GM12878 (cell line): Measurements from ENCODE around the gene FBLN1. TPM values are rescaled to one million over a fixed set of nuclear protein-coding genes. Genes with fewer than 3 reads are reported as not detected.

Source experiments
- ATAC-seq: fragments of 200-7000 bp; cut with Tn5 transposase; 3 replicates; pipeline ENCODE4 v1.9.1; 2020; ENCODE audit warnings: mild to moderate bottlenecking, moderate library complexity
- BruUV-seq: library from RNA; stranded (reverse); fragments of 400-500 nt; replicated peaks from 2 replicates; lab custom pipeline; 2021; lab: Mats Ljungman, UMichigan
- CTCF ChIA-PET: fragments of 300-600 bp; sonication (Branson Sonifier 250); formaldehyde crosslinking; extraction: SDS; loops from one replicate; lab custom pipeline; 2021; ENCODE audit warnings: inconsistent platforms; lab: Yijun Ruan, JAX
- POLR2A ChIA-PET: fragments of 350-600 bp; formaldehyde crosslinking; extraction: SDS; loops from one replicate; lab custom pipeline; 2021; ENCODE audit warnings: inconsistent platforms; lab: Charles Lee
- RAD21 ChIA-PET: fragments of 300-600 bp; sonication (Branson Sonifier 250); formaldehyde crosslinking; loops from one replicate; lab custom pipeline; 2023; ENCODE audit warnings: antibody characterized with exemption; ENCODE audit not compliant: unreplicated experiment; lab: Charles Lee
- SMC1A ChIA-PET: fragments of 300-600 bp; sonication (Branson Sonifier 250); formaldehyde crosslinking; loops from one replicate; lab custom pipeline; 2023; ENCODE audit not compliant: unreplicated experiment, uncharacterized antibody; lab: Charles Lee
- DNase-seq: peaks from one replicate; pipeline ENCODE4 v3.0.0-alpha.2; 2011; ENCODE audit warnings: low read depth, low spot score
- FAIRE-seq: peaks from 3 replicates; lab custom pipeline; 2011; peaks lifted over from hg19 to GRCh38; lab: Jason Lieb, UNC
- H2AFZ ChIP-seq: 2 replicates; pipeline ENCODE4 v1.6.0; 2011; ENCODE audit warnings: low read depth, low read length, control low read depth; ENCODE audit not compliant: control insufficient read depth
- H3K27ac ChIP-seq: 2 replicates; pipeline ENCODE4 v1.5.1; 2011; ENCODE audit warnings: control low read depth; ENCODE audit not compliant: control insufficient read depth, insufficient read depth
- H3K27me3 ChIP-seq, 2 experiments: replicated peaks in 1 of 2; 2 replicates each; pipeline versions ENCODE4 v1.6.0 to v1.6.1; 2011; ENCODE audit warnings: low read length in 1 of 2; ENCODE audit not compliant: control insufficient read depth in 2 of 2, insufficient read depth in 2 of 2
- H3K36me3 ChIP-seq, 2 experiments: 2 replicates each; pipeline ENCODE4 v1.5.1; 2011; ENCODE audit warnings: low read length in 1 of 2; ENCODE audit not compliant: control insufficient read depth in 2 of 2, insufficient read depth in 2 of 2
- H3K4me1 ChIP-seq: 2 replicates; pipeline ENCODE4 v1.6.1; 2011; ENCODE audit warnings: mild to moderate bottlenecking, low read length, moderate library complexity, mixed read lengths; ENCODE audit not compliant: control insufficient read depth, insufficient read depth
- H3K4me2 ChIP-seq: 2 replicates; pipeline ENCODE4 v1.6.0; 2011; ENCODE audit warnings: control low read depth; ENCODE audit not compliant: control insufficient read depth, insufficient read depth
- H3K4me3 ChIP-seq: fragments of 200-600 bp; sonication (generic); 2 replicates; pipeline ENCODE4 v1.5.1; 2016
- H3K79me2 ChIP-seq: 2 replicates; pipeline ENCODE4 v1.6.0; 2011; ENCODE audit warnings: low read length; ENCODE audit not compliant: control insufficient read depth, insufficient read depth
- H3K9ac ChIP-seq: 2 replicates; pipeline ENCODE4 v1.8.0; 2011; ENCODE audit warnings: low read length, control low read depth, mixed read lengths; ENCODE audit not compliant: control insufficient read depth, insufficient read depth
- H3K9me3 ChIP-seq: replicated peaks from 3 replicates; pipeline ENCODE4 v1.5.1; 2011; ENCODE audit warnings: mild to moderate bottlenecking, low read length; ENCODE audit not compliant: control insufficient read depth, insufficient read depth
- H4K20me1 ChIP-seq: 2 replicates; pipeline ENCODE4 v1.6.0; 2011; ENCODE audit not compliant: control insufficient read depth, insufficient read depth
- JUNB ChIP-seq: IDR thresholded peaks from 2 replicates; pipeline ENCODE4 v1.6.1; 2016; ENCODE audit warnings: antibody characterized with exemption, mild to moderate bottlenecking
- NFYA ChIP-seq: IDR thresholded peaks from 2 replicates; pipeline ENCODE4 v1.6.1; 2011; ENCODE audit warnings: low read depth, mild to moderate bottlenecking, low read length, improper control_type of control experiment, borderline replicate concordance
- SMAD5 ChIP-seq: IDR thresholded peaks from 2 replicates; pipeline ENCODE4 v1.6.1; 2016; ENCODE audit warnings: antibody characterized with exemption, low read depth
- TAF1 ChIP-seq: IDR thresholded peaks from 2 replicates; pipeline ENCODE4 v1.6.1; 2011; ENCODE audit warnings: mild to moderate bottlenecking, low read depth, low read length, borderline replicate concordance
- TBL1XR1 ChIP-seq: IDR thresholded peaks from 2 replicates; pipeline ENCODE4 v1.6.1; 2012; ENCODE audit warnings: low read depth, low read length, improper control_type of control experiment
- ZNF24 ChIP-seq: fragments of 450-650 bp; IDR thresholded peaks from 2 replicates; pipeline ENCODE4 v1.6.1; 2017; ENCODE audit warnings: antibody characterized with exemption, mild to moderate bottlenecking
- WGBS: methylation state at CpG from one replicate; pipeline ENCODE4 v1.1.6; 2016; ENCODE audit warnings: low lambda C conversion rate; ENCODE audit not compliant: insufficient replicate concordance, insufficient coverage; ENCODE audit errors: missing lambda C conversion rate; 5-methylcytosine and 5-hydroxymethylcytosine counted together
- in situ Hi-C: fragments of 300-500 bp; cut with MboI; formaldehyde crosslinking; loops from 9 replicates; pipeline ENCODE4 v1.14.3; 2018; ENCODE audit warnings: mixed read lengths
- intact Hi-C: fragments of 100-400 bp; cut with micrococcal nuclease; formaldehyde crosslinking; loops from one replicate; pipeline ENCODE4 v1.14.2; 2022; ENCODE audit not compliant: unreplicated experiment
- polyA plus RNA-seq, 11 experiments: library from polyadenylated mRNA; depleted of rRNA in 4 of 11; unstranded in 6 of 11; stranded (reverse) in 5 of 11; fragments of >200 nt; fragmentation: Nextera tagmentation in 4 of 11; fragmentation: Illumina TruSeq in 1 of 11; extraction: Ambion mirVana in 4 of 11; extraction: Trizol in 1 of 11; gene quantifications; 1 replicate in 1 of 11; 2 replicates in 10 of 11; pipeline versions ENCODE4 v1.2.1 to v1.2.3, GENCODE V29; 2011 to 2016; ENCODE audit warnings: inconsistent platforms in 2 of 11, missing spikeins in 2 of 11, low read depth in 1 of 11
- total RNA-seq, 4 experiments: library from RNA; depleted of rRNA in 3 of 4; stranded (reverse); fragments of >200 nt in 3 of 4; fragmentation: Illumina TruSeq in 1 of 4; extraction: Trizol in 1 of 4; gene quantifications; 2 replicates each; pipeline versions ENCODE4 v1.2.1 to v1.2.3, GENCODE V29; 2013 to 2021
- TF ChIP-seq, protein P1 (sequence below), 3 experiments: IDR thresholded peaks in 2 of 3; conservative IDR thresholded peaks in 1 of 3; 2 replicates each; pipeline ENCODE4 v1.5.1; 2011; ENCODE audit warnings: low read depth in 3 of 3, low read length in 3 of 3, mild to moderate bottlenecking in 3 of 3, control low read depth in 2 of 3, moderate library complexity in 2 of 3, inconsistent platforms in 1 of 3, mixed read lengths in 1 of 3; ENCODE audit not compliant: control insufficient read depth in 2 of 3, insufficient read depth in 1 of 3; ENCODE audit errors: extremely low read depth in 1 of 3

FBLN1 gene
- total and polyA plus RNA-seq, 10 of the 15 experiments (the other 5 are each of a cell fraction or from before 2014, with no cell fraction given): 0.20 to 0.51 TPM; not detected in 8

- ATAC-seq (no peak), FAIRE-seq (no peak), DNase-seq (no peak)
- in situ Hi-C loops: no loop called here
- Histone ChIP-seq H3K27me3 (no peaks in the 10 kb centered on the region; a peak in 2 of 4 replicates), H3K4me1 (no peaks in the 10 kb centered on the region), H3K9ac (no peak overlapping the region), H3K36me3 (no peaks in the 10 kb centered on the region), H3K79me2 (no peaks in the 10 kb centered on the region), H3K9me3 (no peaks in the 10 kb centered on the region; the same call in 2 of the 3 replicates), H4K20me1 (no peaks in the 10 kb centered on the region), H3K4me2 (no peak overlapping the region), H2AFZ (no peak overlapping the region), H3K27ac (no peak overlapping the region), H3K4me3 (no peak overlapping the region)
- BruUV-seq: no TSS peak
- SMC1A ChIA-PET: no interaction called here
- intact Hi-C loops: no loop called here
- RAD21 ChIA-PET: no interaction called here
- POLR2A ChIA-PET: no interaction called here
- WGBS: 35% methylated on average over 17 of the region's 17 CpGs
- TF ChIP-seq TBL1XR1 (no peak), JUNB (no peak), SMAD5 (no peak), TAF1 (no peak), NFYA (no peak), ZNF24 (no peak)
- TF ChIP-seq, protein P1, sequence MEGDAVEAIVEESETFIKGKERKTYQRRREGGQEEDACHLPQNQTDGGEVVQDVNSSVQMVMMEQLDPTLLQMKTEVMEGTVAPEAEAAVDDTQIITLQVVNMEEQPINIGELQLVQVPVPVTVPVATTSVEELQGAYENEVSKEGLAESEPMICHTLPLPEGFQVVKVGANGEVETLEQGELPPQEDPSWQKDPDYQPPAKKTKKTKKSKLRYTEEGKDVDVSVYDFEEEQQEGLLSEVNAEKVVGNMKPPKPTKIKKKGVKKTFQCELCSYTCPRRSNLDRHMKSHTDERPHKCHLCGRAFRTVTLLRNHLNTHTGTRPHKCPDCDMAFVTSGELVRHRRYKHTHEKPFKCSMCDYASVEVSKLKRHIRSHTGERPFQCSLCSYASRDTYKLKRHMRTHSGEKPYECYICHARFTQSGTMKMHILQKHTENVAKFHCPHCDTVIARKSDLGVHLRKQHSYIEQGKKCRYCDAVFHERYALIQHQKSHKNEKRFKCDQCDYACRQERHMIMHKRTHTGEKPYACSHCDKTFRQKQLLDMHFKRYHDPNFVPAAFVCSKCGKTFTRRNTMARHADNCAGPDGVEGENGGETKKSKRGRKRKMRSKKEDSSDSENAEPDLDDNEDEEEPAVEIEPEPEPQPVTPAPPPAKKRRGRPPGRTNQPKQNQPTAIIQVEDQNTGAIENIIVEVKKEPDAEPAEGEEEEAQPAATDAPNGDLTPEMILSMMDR (IDR thresholded peaks at IDR 0.05 in 2 of 3, conservative IDR thresholded peaks at IDR 0.05 in 1 of 3; ENCODE audit: control insufficient read depth in 2 of 3, extremely low read depth in 1 of 3, insufficient read depth in 1 of 3, low read depth in 3 of 3, low read length in 3 of 3): 0 out of 6 replicates have a peak, but pooled peaks of 1 of the 3 experiments have one; percentile 11
- CTCF ChIA-PET: interaction anchor here (2.0 kb wide), 1 partner anchor 278 kb away, joined by 6 read pairs; no protein-coding TSS in a partner anchor
Measured at GRCh38 chr22:45548991-45549761, 46.5 kb downstream of the FBLN1 start.
